Kidney (tissue), 14 donors: Measurements from ENCODE around the gene CDR2L. TPM values are rescaled to one million over a fixed set of nuclear protein-coding genes. Genes with fewer than 3 reads are reported as not detected.
"Not testable (repeated sequence)": the region's sequence is repeated elsewhere in the genome, so short reads cannot be mapped to it uniquely, and the experiment has no call there.

Experiments used
- DNase-seq, 5 donors: peaks; one replicate each; pipeline ENCODE4 v3.0.0-alpha.2; 2013 to 2020
- FAIRE-seq: peaks from 2 replicates; lab custom pipeline; 2012; peaks lifted over from hg19 to GRCh38; lab: Jason Lieb, UNC
- H3K27ac ChIP-seq, 2 donors: one replicate each; pipeline ENCODE4 v1.7.0; 2013; ENCODE audit warnings: low read depth in 2 of 2, low read length in 2 of 2, inconsistent platforms in 1 of 2
- H3K27me3 ChIP-seq: one replicate; pipeline ENCODE4 v1.7.1; 2013; ENCODE audit warnings: low read length, inconsistent platforms; ENCODE audit not compliant: control insufficient read depth, insufficient read depth
- H3K36me3 ChIP-seq, 3 donors: one replicate each; pipeline versions ENCODE4 v1.7.0 to v1.7.1; 2013; ENCODE audit warnings: low read length in 3 of 3, control low read depth in 1 of 3, inconsistent platforms in 1 of 3; ENCODE audit not compliant: insufficient read depth in 3 of 3, control insufficient read depth in 2 of 3
- H3K4me1 ChIP-seq, 3 donors: one replicate each; pipeline versions ENCODE4 v1.7.0 to v1.7.1; 2013; ENCODE audit warnings: low read length in 3 of 3, inconsistent platforms in 1 of 3, low read depth in 1 of 3; ENCODE audit not compliant: control insufficient read depth in 2 of 3, insufficient read depth in 2 of 3
- H3K4me3 ChIP-seq, 3 donors: one replicate each; pipeline versions ENCODE4 v1.7.0 to v1.8.1; 2013; ENCODE audit warnings: low read length in 3 of 3, control low read depth in 1 of 3, inconsistent platforms in 1 of 3
- H3K9ac ChIP-seq, 3 donors: one replicate each; pipeline versions ENCODE4 v1.7.0 to v1.7.1; 2013; ENCODE audit warnings: low read length in 3 of 3, control low read depth in 1 of 3, inconsistent platforms in 1 of 3
- H3K9me3 ChIP-seq, 3 donors: one replicate each; pipeline versions ENCODE4 v1.7.0 to v1.7.1; 2013; ENCODE audit warnings: low read length in 3 of 3, control low read depth in 1 of 3, inconsistent platforms in 1 of 3; ENCODE audit not compliant: control insufficient read depth in 2 of 3, insufficient read depth in 1 of 3
- CTCF ChIP-seq: IDR thresholded peaks from 3 replicates; pipeline ENCODE4 v1.5.1; 2012; ENCODE audit warnings: mild to moderate bottlenecking, moderate library complexity, borderline replicate concordance; ENCODE audit not compliant: insufficient read depth; ENCODE audit errors: extremely low read depth
- intact Hi-C: fragments of 100-400 bp; cut with DNase I; formaldehyde crosslinking; loops from one replicate; pipeline ENCODE4 v1.11.1; 2022
- polyA plus RNA-seq: library from polyadenylated mRNA; stranded (reverse); fragments of 350-450 nt; fragmentation: Illumina TruSeq; extraction: RNeasy Lipid Tissue Mini Kit (QIAGEN cat#74804); gene quantifications from one replicate; pipeline ENCODE4 v1.2.3, GENCODE V29; 2014; ENCODE audit warnings: low read depth, low replicate concordance; ENCODE audit not compliant: insufficient read depth
- total RNA-seq: library from RNA; stranded (reverse); fragmentation: NEBNext Ultra II Directional; extraction: Animal tissue kit (Norgen Biotek cat#: 25700); gene quantifications from one replicate; pipeline ENCODE4 v1.2.1, GENCODE V29; 2021
- donor health status: control.
- donor health status: control.
- donor health status: control.
- donor health status: control.
- donor health status: control.
- donor health status: DM: yes; HTN: yes; CAD: no.
- donor health status: Normal renal cell carcinoma (clear cell type).

The CDR2L gene
- total and polyA plus RNA-seq, 2 donors from 2014 or later, result 12.5 to 29.3 TPM

GRCh38 chr17:75019710-75020109, 32.3 kb downstream of the CDR2L start:
- TF ChIP-seq CTCF, result no peak
- Histone ChIP-seq H3K27ac (no peak overlapping the region), H3K9me3 (no peaks in the 10 kb centered on the region), H3K36me3 (peaks cover 0 to 25% (median 11%) of the 10 kb centered on the region in 3 donors), H3K4me1 (no peaks in the 10 kb centered on the region), H3K4me3 (no peak overlapping the region), H3K27me3 (no peaks in the 10 kb centered on the region), H3K9ac (no peak overlapping the region)
- DNase-seq (no peak), FAIRE-seq (no peak)
- intact Hi-C loops, result no loop called here

GRCh38 chr17:75020331-75021110, 33.1 kb downstream of the CDR2L start:
- Histone ChIP-seq H3K9me3 (no peaks in the 10 kb centered on the region), H3K27ac (no peak overlapping the region), H3K9ac (no peak overlapping the region), H3K4me1 (no peaks in the 10 kb centered on the region), H3K36me3 (peaks cover 0 to 25% (median 11%) of the 10 kb centered on the region in 3 donors), H3K4me3 (no peak overlapping the region), H3K27me3 (no peaks in the 10 kb centered on the region)
- no peak for TF ChIP-seq CTCF
- FAIRE-seq (no peak), DNase-seq (no peak)
- intact Hi-C loops, result no loop called here

DNA sequence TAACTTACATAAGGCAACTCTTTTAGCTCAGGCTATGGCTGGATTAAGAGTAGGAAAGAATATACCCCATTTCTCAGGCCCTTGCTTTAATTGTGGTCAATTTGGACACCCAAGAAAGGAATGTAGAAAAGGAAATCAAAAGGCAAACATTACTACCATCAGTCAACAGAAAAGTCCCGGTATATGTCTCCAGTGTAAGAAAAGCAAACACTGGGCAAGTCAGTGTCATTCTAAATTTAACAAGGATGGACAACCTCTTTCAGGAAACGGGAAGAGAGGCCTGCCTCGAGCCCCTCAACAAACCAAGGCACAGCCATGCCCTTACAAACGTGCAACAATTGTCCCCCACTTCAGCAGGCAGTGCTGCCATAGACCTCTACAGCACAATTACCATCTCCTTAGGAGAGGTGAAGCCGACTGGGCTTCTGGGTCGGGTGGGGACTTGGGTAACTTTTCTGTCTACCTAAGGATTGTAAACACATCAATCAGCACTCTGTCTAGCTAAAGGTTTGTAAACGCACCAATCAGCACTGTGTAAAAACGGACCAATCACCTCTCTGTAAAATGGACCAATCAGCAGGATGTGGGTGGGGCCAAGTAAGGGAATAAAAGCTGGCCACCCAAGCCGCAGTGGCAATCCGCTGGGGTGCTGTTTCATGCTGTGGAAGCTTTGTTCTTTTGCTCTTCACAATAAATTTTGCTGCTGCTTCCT, 37.4 kb downstream of the CDR2L start:
- peaks cover 0 to 17% (median 5%) of the 10 kb centered on the region in 3 donors for H3K36me3 ChIP-seq
- no peaks in the 10 kb centered on the region for H3K9me3 ChIP-seq
- H3K27ac ChIP-seq, result no peak overlapping the region
- intact Hi-C loops, result no loop called here
- DNase-seq (no peak), FAIRE-seq (no peak)
- no peaks in the 10 kb centered on the region for H3K27me3 ChIP-seq
- H3K4me3 ChIP-seq, result no peak overlapping the region
- TF ChIP-seq CTCF, result no peak
- no peaks in the 10 kb centered on the region for H3K4me1 ChIP-seq
- H3K9ac ChIP-seq, result no peak overlapping the region

- H3K4me1 ChIP-seq, intact Hi-C loops, H3K27ac ChIP-seq, H3K9ac ChIP-seq, H3K4me3 ChIP-seq, H3K27me3 ChIP-seq, H3K9me3 ChIP-seq, FAIRE-seq, DNase-seq: not testable (repeated sequence)
- peaks cover 0 to 12% (median 4%) of the 10 kb centered on the region in 3 donors for H3K36me3 ChIP-seq
Measured at GRCh38 chr17:75025398-75025734, 37.9 kb downstream of the CDR2L start.

- FAIRE-seq, result not testable (repeated sequence)
Measured at GRCh38 chr17:75026650-75027049, 39.2 kb downstream of the CDR2L start.

More at GRCh38 chr17:75026650-75027049, 39.2 kb downstream of the CDR2L start:
- H3K27ac ChIP-seq, H3K4me3 ChIP-seq, intact Hi-C loops, H3K4me1 ChIP-seq, H3K9me3 ChIP-seq, H3K27me3 ChIP-seq, H3K36me3 ChIP-seq, H3K9ac ChIP-seq, DNase-seq: not testable (repeated sequence)
